Kasumi-1 (cell line): Measurements from ENCODE around the gene CENPM.

Source experiments
- DNase-seq, 2 experiments: peaks; one replicate each; lab custom pipeline; 2025; lab: John Stamatoyannopoulos, UW

The CENPM gene, protein sequence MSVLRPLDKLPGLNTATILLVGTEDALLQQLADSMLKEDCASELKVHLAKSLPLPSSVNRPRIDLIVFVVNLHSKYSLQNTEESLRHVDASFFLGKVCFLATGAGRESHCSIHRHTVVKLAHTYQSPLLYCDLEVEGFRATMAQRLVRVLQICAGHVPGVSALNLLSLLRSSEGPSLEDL

DNA sequence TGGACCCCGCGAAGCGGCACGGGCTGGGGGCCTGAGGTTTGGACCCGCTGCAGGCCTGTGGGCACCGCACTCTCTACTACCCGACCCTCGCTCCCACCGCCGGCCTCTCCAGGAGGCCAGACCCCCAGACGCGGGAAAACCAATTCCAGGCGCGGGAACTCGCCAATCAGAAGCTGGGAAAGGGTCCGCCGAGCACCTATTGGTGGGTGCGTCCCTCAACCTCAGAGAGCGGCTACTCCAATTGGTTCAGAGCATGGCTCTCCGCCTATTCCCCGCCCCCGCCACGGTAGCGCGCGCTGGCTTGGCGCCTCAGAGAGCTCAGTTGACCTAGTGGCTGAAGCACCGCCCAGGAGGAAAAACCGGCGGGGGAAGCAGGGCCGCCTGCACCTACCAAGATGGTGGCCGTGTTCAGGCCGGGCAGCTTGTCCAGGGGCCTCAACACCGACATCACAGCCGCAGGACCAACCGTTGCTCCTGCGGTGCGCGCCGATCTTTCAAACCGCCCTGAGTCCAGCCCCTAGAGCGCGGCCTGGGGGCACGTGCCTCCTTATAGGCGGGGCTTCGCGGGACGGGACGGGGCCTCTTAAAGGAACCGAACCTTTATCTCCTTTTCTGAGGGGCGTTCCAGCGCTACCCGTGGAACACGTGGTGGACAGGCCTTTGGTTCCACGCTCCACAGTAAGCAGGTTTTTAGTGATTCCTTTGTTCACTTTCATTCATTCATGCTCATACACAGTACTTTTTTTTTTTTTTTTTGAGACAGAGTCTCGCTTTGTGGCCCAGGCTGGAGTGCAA is at the start of gene CENPM:
TSS of gene CENPM (minus strand) at position 524 of the 795 bp plus-strand sequence. CDS start at position 448, 76 bp downstream.
- DNase-seq = peak; percentile 97

- no peak for DNase-seq
Measured at GRCh38 chr22:41995211-41995610, 48.3 kb upstream of the CENPM start.

DNA sequence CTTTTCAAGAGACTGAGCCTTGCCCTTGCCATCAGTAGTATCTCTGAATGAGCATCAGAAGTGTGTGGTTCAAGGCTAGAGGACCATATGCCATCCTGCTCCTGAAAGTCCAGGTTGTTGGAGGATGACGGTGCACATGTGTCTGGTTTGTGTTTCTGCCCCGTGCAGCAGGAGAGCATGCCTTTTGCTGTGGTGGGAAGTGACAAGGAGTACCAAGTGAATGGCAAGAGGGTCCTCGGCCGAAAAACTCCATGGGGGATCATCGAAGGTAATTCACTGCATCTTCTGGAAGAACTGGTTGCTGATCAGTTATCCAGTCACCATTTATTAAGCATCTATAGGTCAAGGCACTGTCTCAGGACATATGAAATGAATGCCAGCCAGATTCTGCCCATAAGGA is 45.5 kb upstream of the CENPM start:
- no peak for DNase-seq

DNA sequence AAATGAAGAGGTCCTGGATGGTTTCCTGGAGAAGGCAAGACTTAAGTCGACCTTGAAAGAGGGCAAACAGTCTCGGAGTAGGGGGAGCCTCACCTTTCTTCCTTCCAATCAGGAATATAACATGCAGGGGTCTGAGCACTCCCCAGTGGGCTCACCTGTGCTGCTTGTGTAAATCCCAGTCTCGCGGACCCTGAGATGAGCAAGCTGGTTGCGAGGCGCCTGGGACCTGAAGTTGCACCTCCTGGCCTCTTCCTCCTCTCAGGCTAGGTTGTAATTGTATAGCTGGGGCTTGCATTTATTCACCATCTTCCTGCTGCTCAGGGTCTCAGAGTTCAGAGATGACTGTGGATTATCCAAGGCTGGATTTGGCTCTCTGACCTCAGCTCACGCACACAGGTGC is 44.2 kb upstream of the CENPM start:
- DNase-seq = no peak

- DNase-seq = no peak
Measured at GRCh38 chr22:41989246-41989645, 42.3 kb upstream of the CENPM start.

DNA sequence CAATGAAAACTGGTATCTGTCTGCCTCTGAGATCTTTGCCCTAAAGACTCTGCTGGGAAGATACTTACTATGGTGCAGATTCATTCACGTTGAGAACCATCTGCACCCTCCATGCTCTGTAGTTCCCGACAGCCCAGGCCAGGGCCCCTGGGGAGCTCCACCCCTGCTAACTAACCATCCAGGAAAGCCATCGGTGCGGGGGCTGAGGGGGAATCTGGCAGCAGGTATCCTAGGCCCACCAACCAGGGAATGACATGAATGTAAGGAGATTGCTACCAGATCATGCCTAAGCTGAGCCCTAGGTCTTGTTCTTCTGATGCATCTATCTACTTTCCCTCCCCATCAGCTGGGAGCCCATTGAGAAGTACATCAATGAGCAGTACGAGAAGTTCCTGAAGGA is 40.3 kb upstream of the CENPM start:
- no peak for DNase-seq

DNA sequence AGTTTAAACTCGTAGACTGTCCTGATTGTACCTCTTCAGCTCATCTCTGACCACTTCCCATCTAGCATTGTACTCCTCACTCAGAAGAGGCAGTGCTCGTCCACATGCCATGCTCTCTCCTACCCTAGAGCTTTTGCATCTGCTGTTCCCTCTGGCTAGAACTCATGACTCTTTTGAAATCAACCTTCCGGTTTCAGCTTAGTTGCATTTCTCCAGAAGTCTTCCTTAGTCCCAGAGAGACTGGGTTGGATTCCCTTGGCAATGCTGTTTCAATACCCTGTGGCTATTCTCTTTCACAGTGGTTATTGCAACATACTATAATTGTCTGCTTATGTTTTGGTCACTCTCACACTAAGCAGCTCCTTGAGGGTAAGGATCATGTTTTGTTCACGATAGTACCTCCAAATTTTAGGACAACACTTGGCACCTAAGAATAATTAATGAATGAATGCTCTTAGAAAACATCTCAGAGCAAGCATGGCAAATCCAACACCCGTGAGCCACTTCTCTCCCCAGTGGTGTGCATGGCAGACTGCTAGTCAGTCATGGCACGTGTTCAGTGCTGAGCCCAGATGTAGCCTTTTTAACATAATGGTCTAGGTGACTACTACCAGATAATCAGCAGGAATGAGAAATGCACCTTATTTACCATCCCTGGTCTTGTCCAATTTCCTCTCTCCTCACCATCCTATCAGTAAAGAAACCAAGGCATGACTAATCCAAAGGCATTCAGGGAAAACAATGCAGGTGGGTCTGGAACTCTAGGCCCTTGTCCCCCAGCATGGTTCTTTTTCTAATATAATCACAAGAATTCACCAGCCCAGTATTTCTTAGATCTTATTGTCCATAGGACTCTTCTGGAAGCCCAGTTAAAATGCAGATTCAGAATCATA is 36.8 kb upstream of the CENPM start:
- no peak for DNase-seq

GRCh38 chr22:41982865-41983264 is 35.9 kb upstream of the CENPM start:
- DNase-seq = no peak

DNA sequence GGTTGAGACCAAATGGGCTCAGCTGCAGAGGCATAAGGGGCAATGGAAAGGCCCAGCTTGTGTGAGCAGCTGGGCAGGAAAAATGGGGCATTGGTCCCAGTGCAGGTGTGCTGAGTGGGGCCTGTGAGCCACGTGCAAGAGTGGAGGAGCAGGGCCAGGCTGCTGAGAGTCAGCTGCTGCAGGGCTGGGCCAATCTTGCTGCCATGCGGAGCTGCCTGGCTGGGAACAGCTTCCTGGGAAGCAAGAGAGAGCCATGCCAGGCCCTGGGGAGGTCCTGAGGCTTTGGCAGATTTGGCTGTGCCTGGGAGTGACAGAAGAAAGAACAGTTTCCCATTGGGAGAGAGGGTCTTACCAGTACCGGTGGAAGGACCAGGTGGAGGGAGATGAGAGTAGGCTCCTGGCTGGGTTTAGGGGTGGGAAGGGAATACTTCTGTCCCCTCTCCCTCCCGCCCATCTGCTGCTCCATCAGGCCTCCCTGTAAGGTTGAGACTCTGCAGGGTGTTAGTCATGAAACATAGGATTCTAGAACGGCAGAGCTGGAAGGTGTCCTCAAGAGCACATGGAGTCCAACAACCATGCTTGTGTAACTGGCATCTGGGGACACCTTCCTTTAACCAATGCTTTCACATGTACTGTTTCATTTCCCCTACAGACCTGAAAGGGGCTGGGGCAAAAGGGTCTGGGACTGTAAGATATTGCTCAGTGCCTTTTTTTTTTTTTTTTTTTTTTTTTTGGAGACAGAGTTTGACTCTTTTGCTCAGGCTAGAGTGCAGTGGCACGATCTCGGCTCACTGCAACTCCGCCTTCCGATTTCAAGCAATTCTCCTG is 32.7 kb upstream of the CENPM start:
- no peak for DNase-seq

GRCh38 chr22:41978732-41979131 is 31.8 kb upstream of the CENPM start:
- no peak for DNase-seq

GRCh38 chr22:41976961-41977566 is 30.1 kb upstream of the CENPM start:
- DNase-seq = no peak

DNA sequence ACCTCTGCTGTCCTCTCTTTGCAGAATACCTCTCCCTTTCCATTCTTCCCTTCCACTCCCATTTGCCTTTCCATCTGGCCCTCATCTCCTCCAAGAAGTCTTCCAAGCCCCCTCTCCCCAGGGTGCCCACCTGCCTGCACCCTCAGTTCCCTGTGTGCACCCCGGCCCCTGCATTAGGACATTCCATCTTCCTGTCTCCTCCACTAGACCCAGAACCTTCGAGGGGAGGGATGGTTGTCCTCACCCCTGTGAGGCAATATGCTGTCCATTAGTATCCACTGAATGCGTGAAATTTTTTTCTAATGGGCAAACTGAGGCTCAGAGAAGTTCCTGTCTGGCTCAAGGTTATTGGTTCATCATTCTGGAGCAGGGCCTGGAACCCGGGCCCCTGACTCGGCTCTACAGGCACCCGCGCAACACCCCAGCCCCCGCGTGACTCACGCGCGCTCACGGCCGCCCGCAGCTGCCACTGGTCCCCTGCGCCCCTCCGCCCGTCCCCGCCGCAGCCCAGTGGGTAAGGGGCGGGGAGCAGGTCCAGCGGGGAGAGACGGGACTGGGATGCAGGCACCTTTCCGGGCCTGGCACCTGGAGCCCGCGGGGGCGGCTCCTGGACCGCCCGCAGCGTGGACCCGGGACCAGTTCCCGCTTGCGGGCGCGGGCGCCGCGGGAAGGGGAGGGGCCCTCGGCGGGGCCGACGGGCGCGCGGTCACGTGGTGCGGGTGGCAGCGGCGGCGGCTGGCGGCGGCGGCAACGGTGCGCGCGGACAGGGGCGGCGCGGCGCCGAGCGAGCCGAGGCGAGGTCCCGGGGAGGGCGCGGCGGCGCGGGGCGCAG is 29.3 kb upstream of the CENPM start:
- no peak for DNase-seq

DNA sequence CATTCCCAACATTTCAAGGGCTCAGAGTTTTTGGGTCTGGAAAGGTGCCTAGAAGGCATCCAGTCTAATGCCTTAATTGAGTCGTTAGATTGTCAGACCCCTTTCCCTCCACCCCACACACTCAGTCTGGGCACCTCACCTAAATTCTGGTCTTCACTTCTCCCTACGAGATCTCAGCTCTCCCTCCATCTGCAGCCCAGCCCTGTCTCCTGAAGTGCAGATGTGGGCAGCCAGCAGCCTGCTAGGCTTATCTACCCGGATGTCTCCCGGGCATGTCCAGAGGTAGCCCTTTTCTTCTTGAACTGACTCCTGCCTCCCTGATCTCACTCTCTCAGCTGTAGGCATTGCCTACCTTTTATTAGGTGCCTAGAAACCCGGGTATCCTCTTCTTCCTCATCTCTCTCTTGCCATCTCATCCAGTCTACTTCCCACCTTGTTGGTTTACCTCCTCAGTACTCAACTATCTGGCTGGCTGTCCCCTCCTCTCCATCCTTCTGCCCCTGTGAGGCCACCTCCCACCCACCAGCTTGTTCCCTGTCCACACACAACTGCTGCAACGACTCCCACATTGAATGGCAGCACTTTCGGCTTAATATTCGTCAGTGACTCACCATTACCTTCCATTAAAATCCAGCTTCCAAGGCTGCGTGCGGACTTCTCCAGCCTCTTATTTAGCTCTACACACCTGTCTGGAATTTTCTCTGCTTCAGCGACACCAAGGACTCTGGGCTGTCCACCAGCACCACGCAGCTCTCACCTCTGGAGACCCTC is 28.5 kb upstream of the CENPM start:
- no peak for DNase-seq

DNA sequence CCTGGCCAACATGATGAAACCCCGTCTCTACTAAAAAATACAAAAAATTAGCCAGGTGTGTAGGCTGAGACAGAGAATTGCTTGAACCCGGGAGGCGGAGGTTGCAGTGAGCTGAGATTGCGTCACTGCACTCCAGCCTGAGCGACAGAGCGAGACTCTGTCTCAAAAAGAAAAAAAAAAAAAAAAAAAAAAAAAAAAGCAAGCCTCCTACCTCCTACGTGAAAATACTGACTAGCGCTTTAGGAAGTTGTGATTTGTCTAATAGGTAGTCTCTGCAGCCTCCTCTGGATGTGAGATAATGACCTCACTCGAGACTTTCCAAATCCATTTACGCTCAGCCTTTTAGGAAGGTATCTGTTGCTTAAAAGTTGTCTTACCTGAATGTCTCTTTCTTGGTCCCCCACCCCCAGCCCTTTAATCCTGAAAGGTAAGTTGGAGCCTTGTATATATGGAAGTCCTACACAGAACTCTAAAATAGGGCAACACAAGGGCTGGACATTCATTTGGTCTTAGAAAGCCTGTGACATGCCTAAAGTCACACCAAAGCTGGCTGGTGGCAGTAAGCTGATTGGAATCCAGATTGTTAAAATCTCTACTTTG is 27.8 kb upstream of the CENPM start:
- DNase-seq = no peak

GRCh38 chr22:41971431-41971830 is 24.5 kb upstream of the CENPM start:
- no peak for DNase-seq

- no peak for DNase-seq
Measured at GRCh38 chr22:41970601-41971000, 23.6 kb upstream of the CENPM start.

DNA sequence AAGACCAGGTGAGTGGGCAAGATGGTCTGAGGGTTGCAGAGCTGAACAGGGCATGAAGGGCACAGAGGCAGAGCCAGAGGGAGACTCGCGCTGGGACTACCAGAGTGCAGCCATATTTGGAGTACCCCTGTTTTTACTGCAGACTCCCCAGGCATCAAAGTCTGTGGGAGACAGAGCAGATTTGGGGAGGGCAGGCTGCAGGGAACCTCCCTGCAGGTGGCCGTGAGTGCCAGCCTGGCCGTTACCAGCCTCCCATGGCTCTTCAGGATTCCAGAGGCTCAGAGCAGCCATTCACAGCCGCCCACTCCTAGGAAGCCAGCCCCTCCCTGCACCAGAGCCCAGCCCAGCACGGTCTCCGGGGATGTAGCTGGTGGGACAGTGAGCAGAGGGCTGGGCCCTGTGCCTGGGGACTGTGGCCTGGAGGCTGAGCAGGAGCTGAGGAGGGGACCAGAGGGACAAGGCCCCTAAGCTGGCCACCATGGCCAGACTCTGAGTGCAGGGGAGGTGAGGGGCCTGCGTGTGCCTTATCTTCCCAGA is 22.2 kb upstream of the CENPM start, which contains the start of gene SEPTIN3:
TSS of gene SEPTIN3 (plus strand) at position 334 of the 537 bp plus-strand sequence. CDS start 2,050 bp downstream, outside the sequence.
- no peak for DNase-seq

DNA sequence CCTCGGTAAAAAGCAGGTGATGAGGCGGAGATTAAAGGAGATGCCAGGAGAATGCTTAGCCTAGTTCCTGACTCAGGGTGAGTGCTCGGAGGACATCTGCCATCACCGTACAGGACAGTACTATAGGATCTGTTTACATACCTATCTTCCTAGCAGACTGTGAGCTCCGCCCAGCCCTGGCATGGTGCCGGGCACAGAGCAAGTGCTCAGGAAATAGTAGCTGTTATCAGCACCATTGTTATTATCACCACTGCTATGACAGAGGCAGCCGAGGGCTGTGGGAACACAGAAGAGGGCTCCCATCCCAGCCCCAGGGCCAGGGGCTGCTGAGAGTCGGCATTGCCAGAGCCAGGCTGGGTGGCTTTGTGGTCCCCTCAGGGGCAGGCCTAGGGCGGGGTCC is 21.6 kb upstream of the CENPM start:
- no peak for DNase-seq
